Left lung (tissue), 10 donors: Measurements from ENCODE around the gene RICTOR. TPM values are rescaled to one million over a fixed set of nuclear protein-coding genes. Genes with fewer than 3 reads are reported as not detected.

ENCODE experiments used
- ATAC-seq: fragments of 200-7000 bp; cut with Tn5 transposase; one replicate; pipeline ENCODE4 v1.9.1; 2020; ENCODE audit warnings: moderate library complexity
- DNase-seq, 4 donors: peaks; one replicate each; pipeline ENCODE4 v3.0.0-alpha.2; 2013 to 2020
- H3K27ac ChIP-seq, 2 donors: fragments of 200-600 bp; sonication (generic) in 1 of 2; one replicate each; pipeline versions ENCODE4 v1.5.0 to v1.8.0; 2020 to 2021
- H3K27me3 ChIP-seq, 2 donors: fragments of 200-600 bp; sonication (generic) in 1 of 2; one replicate each; pipeline versions ENCODE4 v1.5.0 to v1.8.0; 2020 to 2021
- H3K36me3 ChIP-seq, 2 donors: fragments of 200-600 bp; sonication (generic) in 1 of 2; one replicate each; pipeline versions ENCODE4 v1.5.0 to v1.8.0; 2020 to 2021
- H3K4me1 ChIP-seq, 2 donors: fragments of 200-600 bp; one replicate each; pipeline ENCODE4 v1.8.0; 2021
- H3K4me3 ChIP-seq, 2 donors: fragments of 200-600 bp; sonication (generic) in 1 of 2; one replicate each; pipeline versions ENCODE4 v1.5.0 to v1.8.0; 2020 to 2021; ENCODE audit warnings: mild to moderate bottlenecking in 1 of 2
- H3K9me3 ChIP-seq, 2 donors: fragments of 200-600 bp; sonication (generic) in 1 of 2; one replicate each; pipeline versions ENCODE4 v1.5.0 to v1.8.0; 2020 to 2021
- intact Hi-C, 2 donors: fragments of 100-400 bp; cut with DNase I; formaldehyde crosslinking; loops; one replicate each; pipeline versions ENCODE4 v1.11.2 to v1.14.2; 2022
- polyA plus RNA-seq, 6 donors: library from polyadenylated mRNA; unstranded; fragments of 120-200 nt; gene quantifications; one replicate each; pipeline ENCODE4 v1.2.1, GENCODE V29; 2013; ENCODE audit not compliant: insufficient read length in 6 of 6
- total RNA-seq, 2 donors: library from RNA; stranded (reverse); fragmentation: NEBNext Ultra II Directional; extraction: Animal tissue kit (Norgen Biotek cat#: 25700); gene quantifications; one replicate each; pipeline ENCODE4 v1.2.1, GENCODE V29; 2021
- TF ChIP-seq, protein P1 (sequence below), 2 donors: fragments of 200-600 bp; sonication (generic) in 1 of 2; IDR thresholded peaks; one replicate each; pipeline versions ENCODE4 v1.5.0 to v1.8.0; 2021; ENCODE audit warnings: antibody characterized with exemption in 2 of 2
- donor health status: DM: no; HTN: yes; CAD: no.
- donor health status: DM: no; HTN: no; CAD: no.

The RICTOR gene
- total and polyA plus RNA-seq, 8 donors: 28.2 to 37.5 (median 31.9) TPM

DNA sequence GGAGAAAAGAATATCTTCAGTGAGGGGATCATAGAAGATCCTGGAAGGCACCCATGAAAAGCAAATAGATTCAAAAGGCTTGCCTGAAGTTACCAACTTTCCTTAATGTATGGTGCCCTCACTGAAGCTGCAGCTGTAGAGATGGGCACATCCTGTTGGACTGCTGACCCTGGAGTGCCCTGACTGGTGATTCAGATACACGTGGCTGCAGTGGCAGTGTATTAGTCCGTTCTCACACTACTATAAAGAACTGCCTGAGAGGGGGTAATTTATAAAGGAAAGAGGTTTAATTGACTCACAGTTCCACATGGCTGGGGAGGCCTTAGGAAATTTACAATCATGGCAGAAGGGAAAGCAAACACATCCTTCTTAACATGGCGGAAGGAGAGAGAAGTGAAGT lies 148.1 kb downstream of the RICTOR start:
- TF ChIP-seq, protein P1, sequence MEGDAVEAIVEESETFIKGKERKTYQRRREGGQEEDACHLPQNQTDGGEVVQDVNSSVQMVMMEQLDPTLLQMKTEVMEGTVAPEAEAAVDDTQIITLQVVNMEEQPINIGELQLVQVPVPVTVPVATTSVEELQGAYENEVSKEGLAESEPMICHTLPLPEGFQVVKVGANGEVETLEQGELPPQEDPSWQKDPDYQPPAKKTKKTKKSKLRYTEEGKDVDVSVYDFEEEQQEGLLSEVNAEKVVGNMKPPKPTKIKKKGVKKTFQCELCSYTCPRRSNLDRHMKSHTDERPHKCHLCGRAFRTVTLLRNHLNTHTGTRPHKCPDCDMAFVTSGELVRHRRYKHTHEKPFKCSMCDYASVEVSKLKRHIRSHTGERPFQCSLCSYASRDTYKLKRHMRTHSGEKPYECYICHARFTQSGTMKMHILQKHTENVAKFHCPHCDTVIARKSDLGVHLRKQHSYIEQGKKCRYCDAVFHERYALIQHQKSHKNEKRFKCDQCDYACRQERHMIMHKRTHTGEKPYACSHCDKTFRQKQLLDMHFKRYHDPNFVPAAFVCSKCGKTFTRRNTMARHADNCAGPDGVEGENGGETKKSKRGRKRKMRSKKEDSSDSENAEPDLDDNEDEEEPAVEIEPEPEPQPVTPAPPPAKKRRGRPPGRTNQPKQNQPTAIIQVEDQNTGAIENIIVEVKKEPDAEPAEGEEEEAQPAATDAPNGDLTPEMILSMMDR (IDR thresholded peaks at IDR 0.05): no peak
- Histone ChIP-seq H3K4me1 (no peaks in the 10 kb centered on the region), H3K4me3 (no peak overlapping the region), H3K27me3 (no peaks in the 10 kb centered on the region), H3K36me3 (peaks cover 0 to 80% of the 10 kb centered on the region in 2 donors), H3K27ac (no peak overlapping the region), H3K9me3 (no peaks in the 10 kb centered on the region)
- ATAC-seq (no peak), DNase-seq (no peak)
- intact Hi-C loops: no loop called here

DNA sequence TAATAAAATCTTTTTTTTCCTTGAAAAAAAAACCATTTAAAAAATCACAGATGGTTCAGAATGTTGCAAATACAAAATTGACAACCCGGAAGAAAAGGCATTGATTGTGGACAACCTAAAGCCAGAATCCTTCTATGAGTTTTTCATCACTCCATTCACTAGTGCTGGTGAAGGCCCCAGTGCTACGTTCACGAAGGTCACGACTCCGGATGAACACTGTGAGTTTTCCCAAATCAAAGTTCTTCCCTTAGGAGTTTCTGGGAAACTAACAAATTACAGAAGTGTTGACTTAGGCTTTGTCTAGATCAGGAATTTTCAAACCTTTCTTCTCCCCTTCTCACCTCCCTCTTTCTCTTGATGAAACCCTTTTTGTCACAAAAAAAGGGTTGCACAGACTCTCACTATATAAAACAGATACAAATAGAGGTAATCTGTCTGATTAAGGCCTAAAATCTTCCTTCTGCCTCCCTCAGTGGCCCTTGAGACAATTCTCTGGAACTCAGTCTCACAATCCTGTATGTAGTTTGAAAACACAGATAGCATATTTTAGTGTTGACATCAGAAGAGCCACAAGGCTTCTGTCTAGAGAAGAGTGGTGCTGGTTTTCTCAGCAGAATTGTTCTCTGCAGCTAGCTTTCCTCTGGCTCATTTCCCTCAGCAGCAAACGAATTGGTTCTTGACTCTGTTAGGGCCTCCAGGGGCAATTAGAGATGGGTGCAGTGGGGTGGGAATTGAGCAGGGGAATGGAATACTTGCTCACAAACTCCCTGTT lies 148.9 kb downstream of the RICTOR start:
- ATAC-seq: no peak
- TF ChIP-seq, protein P1 (IDR thresholded peaks at IDR 0.05): no peak
- no peaks in the 10 kb centered on the region for H3K27me3 ChIP-seq
- intact Hi-C loops: no loop called here
- H3K9me3 ChIP-seq: no peaks in the 10 kb centered on the region
- no peak overlapping the region for H3K4me3 ChIP-seq
- no peak overlapping the region for H3K27ac ChIP-seq
- peaks cover 0 to 80% of the 10 kb centered on the region in 2 donors for H3K36me3 ChIP-seq
- no peak for DNase-seq
- no peaks in the 10 kb centered on the region for H3K4me1 ChIP-seq

DNA sequence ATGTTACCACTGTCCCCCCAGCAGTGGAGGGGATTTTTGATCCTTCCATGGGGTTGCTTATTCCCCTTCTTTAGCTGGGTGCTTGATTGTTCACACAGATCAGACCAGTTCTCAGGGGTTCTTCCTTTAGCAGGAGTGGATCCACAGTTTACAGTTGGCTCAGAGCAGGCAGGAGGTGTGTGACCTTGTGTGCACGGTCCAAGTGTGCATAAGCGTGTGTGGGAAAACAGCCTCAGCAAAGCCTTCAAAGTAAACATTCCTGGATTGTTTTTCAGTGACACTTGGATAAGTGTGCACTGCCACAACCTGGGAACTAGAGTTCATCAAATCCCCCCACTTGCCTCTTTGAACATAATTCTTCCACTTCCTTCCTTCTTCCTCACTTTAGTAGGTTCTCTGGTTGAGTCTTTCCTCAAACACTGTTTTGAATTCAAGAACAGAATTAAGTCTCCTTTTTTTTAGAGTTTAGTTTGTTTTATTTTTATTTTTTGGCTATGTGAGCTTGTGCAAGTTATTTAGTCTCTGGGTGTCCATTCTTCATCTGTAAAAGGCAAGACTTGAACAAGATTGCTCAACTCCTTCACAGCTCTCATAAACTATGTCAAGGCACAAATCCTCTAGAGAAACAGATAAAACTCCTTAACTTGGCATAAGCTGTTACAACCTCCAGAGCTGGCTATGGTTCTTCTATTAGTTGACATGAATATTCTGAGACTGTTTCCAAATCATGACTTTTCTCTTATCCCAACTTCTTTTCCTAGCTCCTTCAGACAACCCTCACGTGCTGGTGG lies 150.3 kb downstream of the RICTOR start:
- no peak for DNase-seq
- peaks cover 0 to 78% of the 10 kb centered on the region in 2 donors for H3K36me3 ChIP-seq

DNA sequence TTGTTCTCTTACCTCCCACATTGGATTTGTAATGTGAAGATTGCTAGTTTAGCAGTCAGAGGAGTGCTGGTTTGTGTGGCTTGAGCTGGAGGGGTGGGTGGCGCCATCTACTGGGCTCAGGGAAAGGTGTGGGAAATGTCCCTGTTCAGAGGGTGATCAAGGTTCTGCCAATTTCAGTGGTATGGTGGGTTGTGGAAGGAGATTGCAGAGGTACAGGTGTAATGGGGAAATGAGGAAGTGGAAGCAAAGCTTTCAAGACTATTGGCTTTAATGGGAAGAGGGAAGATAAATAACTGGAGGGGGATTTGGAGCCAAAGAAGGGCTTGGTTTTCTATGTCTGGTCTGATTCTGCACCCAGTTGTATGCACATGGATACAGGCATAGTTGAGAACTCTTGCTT lies 152.0 kb downstream of the RICTOR start:
- no peak overlapping the region for H3K27ac ChIP-seq
- no peaks in the 10 kb centered on the region for H3K27me3 ChIP-seq
- peaks cover 0 to 80% of the 10 kb centered on the region in 2 donors for H3K36me3 ChIP-seq
- intact Hi-C loops: no loop called here
- no peaks in the 10 kb centered on the region for H3K9me3 ChIP-seq
- TF ChIP-seq, protein P1 (IDR thresholded peaks at IDR 0.05): peak; percentile 64 to 76
- ATAC-seq (peak; percentile 93), DNase-seq (peak in 2 of 4 donors; percentile 18 to 51)
- H3K4me1 ChIP-seq: no peaks in the 10 kb centered on the region
- H3K4me3 ChIP-seq: no peak overlapping the region

More for the DNA sequence above, 150.3 kb downstream of the RICTOR start:
- peak; percentile 46 for ATAC-seq
- Histone ChIP-seq H3K4me1 (no peaks in the 10 kb centered on the region), H3K27me3 (no peaks in the 10 kb centered on the region), H3K9me3 (no peaks in the 10 kb centered on the region), H3K4me3 (no peak overlapping the region), H3K27ac (no peak overlapping the region)
- intact Hi-C loops: no loop called here
- TF ChIP-seq, protein P1 (IDR thresholded peaks at IDR 0.05): no peak

DNA sequence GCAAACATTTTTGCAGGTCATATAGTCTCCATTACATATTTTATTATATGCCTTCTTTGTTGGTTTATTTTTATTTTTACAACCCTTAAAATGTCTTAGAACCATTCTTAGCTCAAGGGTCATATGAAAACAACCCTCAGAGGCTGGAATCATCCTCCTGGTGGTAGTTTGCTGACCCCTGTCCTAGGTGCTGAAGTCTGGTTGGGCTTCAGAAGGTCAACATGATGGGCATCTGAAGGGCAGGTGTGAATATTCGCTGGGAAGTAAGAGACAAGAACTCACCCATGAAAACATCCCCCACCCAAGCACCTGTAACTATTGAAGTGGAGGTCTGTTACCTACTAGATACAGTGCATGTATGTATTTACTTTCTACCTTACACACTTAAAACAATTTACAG lies 153.0 kb downstream of the RICTOR start:
- Histone ChIP-seq H3K4me3 (no peak overlapping the region), H3K27ac (no peak overlapping the region), H3K36me3 (peaks cover 0 to 80% of the 10 kb centered on the region in 2 donors), H3K4me1 (no peaks in the 10 kb centered on the region), H3K27me3 (no peaks in the 10 kb centered on the region), H3K9me3 (no peaks in the 10 kb centered on the region)
- TF ChIP-seq, protein P1 (IDR thresholded peaks at IDR 0.05): no peak
- intact Hi-C loops: no loop called here
- DNase-seq (no peak), ATAC-seq (no peak)
